Measurements from ENCODE around the gene CERKL.

The CERKL gene

GRCh38 chr2:181574321-181574720 lies 82.6 kb downstream of the CERKL start:
- no peak for DNase-seq (ENCODE audit: low read depth)

DNA sequence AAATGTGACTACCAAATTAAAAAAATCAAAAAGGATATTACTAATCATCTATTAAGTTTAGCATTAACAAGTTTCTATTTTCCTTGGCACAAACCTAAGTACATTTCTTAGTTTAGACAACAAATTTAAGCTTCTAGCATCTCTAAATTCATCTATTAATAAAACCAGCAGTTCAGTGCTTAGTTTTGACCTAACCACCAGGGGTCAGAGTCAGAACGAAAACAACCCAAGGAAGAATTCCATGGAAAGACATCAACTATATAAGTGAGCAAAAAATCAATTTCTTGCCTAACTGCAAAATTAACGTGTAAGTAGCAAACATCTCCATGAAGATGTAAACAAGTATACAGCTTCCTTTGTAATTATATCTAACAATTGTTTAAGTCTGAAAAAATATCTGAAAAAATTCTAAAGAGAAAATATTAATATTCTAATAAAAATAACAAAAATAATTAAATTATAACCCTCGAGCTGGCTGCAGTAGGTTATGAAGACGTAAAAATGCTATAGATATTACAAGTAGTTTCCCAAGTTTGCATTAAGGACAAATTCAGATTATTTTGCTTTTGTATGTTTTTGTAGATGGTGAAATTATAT lies 83.7 kb downstream of the CERKL start:
- DNase-seq (ENCODE audit: low read depth) = no peak

DNA sequence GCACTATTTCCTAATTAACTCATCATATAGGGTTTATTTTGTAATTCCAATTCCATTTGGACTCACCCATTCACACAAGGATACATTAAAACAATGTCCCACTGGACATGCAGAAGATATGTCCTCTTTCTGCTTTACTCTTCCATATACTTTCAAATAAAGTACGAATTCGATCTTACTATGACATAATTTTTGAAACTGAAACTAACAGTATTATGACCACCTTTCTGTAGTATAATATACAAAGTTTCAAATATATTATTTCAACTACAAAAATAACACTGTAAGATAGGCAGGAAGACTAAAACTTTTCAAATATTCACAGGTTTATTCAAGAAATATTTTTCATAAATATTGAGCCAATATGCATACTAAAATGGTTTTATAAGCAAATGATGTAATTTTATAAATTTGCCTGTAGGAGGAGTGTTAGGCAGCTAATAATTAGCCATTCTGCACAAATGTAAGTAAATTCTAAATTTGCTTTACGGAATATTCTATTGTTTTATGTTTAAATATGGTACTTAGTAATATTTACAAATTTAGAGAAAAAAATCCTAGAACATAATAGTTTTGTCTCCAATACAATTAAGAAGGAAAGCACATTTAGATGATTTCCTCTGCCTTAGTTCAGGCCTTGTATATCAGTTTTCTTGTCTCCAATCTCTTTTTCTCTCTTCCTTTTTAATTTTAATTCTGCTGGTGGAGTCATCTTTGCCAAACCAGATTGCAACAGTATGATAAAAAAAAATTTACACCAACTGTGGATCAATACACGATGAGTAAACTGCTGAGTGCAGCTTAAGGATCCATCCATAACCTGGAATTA lies 85.9 kb downstream of the CERKL start:
- no peak for DNase-seq (ENCODE audit: low read depth)

DNA sequence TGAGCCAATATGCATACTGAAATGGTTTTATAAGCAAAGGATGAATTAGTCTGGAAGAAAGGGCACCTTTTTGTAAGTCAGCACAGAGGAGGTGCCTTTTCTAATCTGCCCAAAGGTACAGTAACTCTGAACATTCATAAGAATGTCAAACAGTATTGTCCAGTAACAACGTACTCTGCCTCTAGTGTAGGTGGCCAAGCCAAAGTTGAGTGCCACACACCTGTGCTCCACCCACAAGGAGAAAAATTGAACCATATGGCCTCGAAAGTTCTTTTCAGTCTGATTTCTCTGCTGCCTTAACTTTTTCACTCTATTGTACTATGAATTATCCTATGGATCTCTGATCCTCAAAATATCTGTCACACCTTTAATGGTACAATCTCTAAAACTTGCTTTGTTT lies 86.8 kb downstream of the CERKL start:
- no peak for DNase-seq (ENCODE audit: low read depth)

- no peak for DNase-seq (ENCODE audit: low read depth)
These were observed 90.4 kb downstream of the CERKL start for GRCh38 chr2:181566334-181567032.

- no peak for DNase-seq (ENCODE audit: low read depth)
These were observed 93.7 kb downstream of the CERKL start for GRCh38 chr2:181563101-181563692.

- no peak for DNase-seq (ENCODE audit: low read depth)
These were observed 98.5 kb downstream of the CERKL start for GRCh38 chr2:181558371-181558770.

- DNase-seq (ENCODE audit: low read depth) = no peak
These were observed 102.7 kb downstream of the CERKL start for GRCh38 chr2:181554061-181554830.

DNA sequence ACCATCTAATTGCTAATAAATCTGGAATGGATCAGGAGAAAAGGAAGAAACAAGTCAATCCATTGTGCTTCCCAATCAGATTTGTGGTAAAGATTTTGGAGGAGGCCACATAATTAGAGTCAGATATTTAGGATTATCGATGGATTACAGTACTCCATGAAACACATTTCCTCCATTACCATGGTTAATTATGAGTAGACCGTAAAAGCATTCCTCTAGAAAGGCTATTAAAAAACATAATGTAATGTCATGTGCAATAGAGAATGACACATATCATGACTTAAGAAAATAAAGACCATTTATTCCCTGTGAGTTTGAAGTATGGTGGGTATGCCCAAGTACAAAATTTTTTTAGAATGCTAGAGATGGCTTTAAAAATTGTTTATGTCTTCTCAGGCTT lies 103.7 kb downstream of the CERKL start:
- DNase-seq (ENCODE audit: low read depth) = no peak

- DNase-seq (ENCODE audit: low read depth) = no peak
These were observed 104.1 kb downstream of the CERKL start for GRCh38 chr2:181552808-181553207.

DNA sequence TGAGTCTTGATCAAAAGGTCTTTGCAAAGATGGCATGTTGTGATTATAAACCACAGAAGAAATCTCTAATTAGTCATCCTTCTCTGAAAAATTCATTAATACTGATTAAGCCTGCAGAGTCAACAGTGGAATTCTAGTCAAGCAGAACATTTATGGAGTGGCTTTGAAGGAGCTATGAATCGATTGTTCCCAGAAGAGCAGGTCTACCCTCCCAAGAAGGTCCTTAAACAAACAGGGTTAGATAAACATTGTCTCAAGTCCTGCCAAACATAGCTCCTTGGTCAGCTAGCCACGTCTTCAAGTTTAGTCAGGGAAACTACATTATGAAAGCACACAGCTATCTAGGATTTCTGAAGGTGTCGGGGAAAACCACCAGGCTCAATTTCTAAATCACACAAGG lies 110.8 kb downstream of the CERKL start:
- DNase-seq (ENCODE audit: low read depth) = no peak

- DNase-seq (ENCODE audit: low read depth) = no peak
These were observed 114.7 kb downstream of the CERKL start for GRCh38 chr2:181542170-181542569.

DNA sequence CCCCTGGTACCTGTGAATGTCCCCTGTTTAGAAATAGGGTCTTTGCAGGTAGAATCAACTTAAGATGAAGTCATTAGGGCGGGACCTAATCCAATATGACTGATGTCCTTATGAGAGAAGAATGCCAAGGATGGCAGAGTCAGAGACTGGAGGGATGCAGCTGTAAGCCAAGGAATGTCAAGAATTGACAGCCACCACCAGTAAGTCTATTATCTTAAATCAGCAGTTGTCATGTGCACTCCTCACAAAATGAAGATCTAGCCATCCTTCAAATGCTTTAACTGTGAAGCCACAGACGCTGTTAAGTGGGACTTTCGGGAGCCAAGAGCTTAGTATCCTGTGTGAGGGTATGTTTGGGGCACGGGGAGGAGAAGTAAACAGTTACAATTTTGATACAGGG lies 116.5 kb downstream of the CERKL start:
- DNase-seq (ENCODE audit: low read depth) = no peak

- DNase-seq (ENCODE audit: low read depth) = no peak
These were observed 120.2 kb downstream of the CERKL start for GRCh38 chr2:181536730-181537129.

DNA sequence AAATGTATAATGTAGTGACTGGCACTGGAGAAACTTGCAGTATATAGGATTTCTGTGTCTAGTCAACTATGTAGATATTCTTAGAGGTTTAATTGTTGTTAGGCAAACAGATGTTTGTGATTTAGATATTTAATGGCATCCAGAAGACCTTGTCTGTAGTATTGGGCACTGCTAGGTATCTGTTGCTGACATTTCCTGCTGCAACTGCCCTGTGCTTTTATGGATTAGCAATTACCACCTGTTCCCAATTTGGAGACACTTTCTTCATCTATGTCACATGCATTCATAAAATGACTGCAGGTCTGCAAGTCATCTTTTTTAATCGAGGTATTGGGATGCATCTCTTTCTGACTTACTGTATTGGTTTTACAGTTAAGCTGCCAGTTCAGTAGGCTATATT lies 128.5 kb downstream of the CERKL start:
- no peak for DNase-seq (ENCODE audit: low read depth)

- no peak for DNase-seq (ENCODE audit: low read depth)
These were observed 129.8 kb downstream of the CERKL start for GRCh38 chr2:181527058-181527457.

DNA sequence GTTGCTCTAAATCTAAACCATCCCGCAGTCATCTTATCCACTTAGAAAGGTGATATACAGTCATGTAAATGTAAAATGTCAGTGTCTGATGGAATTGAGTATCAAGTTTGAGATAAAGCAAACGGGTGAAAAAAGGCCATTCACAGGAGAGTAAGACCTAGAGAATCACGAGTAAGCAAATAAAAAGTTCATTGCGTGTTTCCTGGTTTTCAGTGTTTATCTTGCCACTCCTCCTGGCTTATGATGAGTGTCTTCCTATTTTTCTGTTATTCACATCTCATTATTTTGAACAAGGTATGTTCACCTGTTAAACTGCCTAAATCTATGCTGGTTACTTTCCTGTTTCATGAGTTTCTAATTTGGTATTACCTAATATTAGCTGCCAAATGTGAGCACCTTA lies 130.9 kb downstream of the CERKL start:
- DNase-seq (ENCODE audit: low read depth) = no peak

DNA sequence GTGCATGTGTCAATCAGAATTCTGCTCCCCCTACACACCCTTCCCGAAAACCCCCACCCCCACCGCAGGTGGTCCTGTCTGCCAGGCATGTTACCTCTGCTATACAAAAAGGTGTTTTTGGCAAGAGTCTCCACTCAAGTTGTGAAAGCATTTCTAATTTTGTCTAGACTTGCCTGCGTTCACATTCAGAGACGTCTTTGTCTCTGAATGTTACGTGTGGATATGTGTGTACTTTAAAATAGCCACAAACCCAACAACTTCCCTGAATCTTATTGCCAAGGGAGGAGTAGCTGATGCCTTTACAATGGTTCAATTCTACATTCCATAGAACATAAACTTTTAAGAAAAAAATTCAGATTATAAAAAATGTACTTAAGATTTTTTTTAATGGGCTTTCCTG lies 133.1 kb downstream of the CERKL start:
- DNase-seq (ENCODE audit: low read depth) = no peak

DNA sequence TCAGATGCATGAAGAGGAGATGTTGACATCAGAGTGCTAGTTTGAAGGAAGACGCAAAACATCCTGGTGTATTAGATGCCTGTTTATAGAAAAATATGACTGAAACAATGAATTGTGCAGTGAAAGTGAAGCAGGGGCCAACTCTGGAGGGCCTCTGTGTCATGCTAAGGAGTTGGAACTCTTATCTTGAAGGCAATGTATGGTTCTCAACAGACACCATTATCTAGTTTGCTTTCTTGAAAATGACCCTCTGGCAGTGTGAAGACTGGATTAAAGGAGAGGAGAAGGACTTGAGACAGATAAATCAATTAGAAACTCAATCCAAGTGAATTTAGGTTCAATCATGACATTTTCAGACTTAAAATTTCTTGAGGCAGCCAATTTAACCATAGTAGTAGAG lies 136.7 kb downstream of the CERKL start:
- no peak for DNase-seq (ENCODE audit: low read depth)

GRCh38 chr2:181517685-181518301 lies 139.1 kb downstream of the CERKL start:
- DNase-seq (ENCODE audit: low read depth) = no peak

DNA sequence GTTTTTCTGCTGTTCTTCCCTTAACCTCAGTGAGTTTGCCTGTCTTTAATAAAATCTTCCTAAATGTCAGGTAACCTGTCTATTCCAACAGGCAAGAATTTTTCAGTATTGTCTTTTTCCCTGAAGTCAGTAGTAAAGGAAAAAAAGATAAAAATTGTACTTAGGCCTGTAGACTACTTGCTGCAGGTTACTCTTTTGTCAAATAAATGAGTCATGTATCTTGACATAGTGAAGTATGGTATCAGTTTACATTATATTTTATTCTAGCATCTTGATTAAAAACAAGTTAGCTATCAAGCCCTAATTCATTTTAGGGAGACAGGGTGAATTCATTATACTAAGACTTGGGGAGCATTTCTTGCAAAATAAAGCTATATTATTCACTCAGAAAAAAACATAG lies 139.9 kb downstream of the CERKL start:
- DNase-seq (ENCODE audit: low read depth) = no peak

GRCh38 chr2:181515719-181516118 lies 141.2 kb downstream of the CERKL start:
- DNase-seq (ENCODE audit: low read depth) = no peak
